H9 (cell line): ENCODE measurements around the gene MAN2C1. TPM values are rescaled to one million over a fixed set of nuclear protein-coding genes. Genes with fewer than 3 reads are reported as not detected.
"Not testable (repeated sequence)": the region's sequence is repeated elsewhere in the genome, so short reads cannot be mapped to it uniquely, and the experiment has no call there.

Experiments
- DNase-seq: peaks from one replicate; pipeline ENCODE4 v3.0.0-alpha.2; 2017
- H2AFZ ChIP-seq: one replicate; pipeline ENCODE4 v1.6.1; 2013; ENCODE audit warnings: mild to moderate bottlenecking, low read length, control low read depth, moderate library complexity
- H2AK5ac ChIP-seq: 2 replicates; pipeline ENCODE4 v1.6.1; 2013; ENCODE audit warnings: low read length, control low read depth, mixed read lengths; ENCODE audit not compliant: insufficient read length
- H2BK120ac ChIP-seq: one replicate; pipeline ENCODE4 v1.6.1; 2013; ENCODE audit warnings: low read depth, mild to moderate bottlenecking, low read length, control low read depth, inconsistent platforms; ENCODE audit not compliant: poor library complexity, severe bottlenecking
- H2BK12ac ChIP-seq: 2 replicates; pipeline ENCODE4 v1.6.1; 2013; ENCODE audit warnings: low read length, control low read depth, mixed read lengths, low read depth; ENCODE audit not compliant: insufficient read length
- H2BK15ac ChIP-seq: 2 replicates; pipeline ENCODE4 v1.6.1; 2013; ENCODE audit warnings: low read depth, low read length, control low read depth
- H2BK20ac ChIP-seq: one replicate; pipeline ENCODE4 v1.6.1; 2013; ENCODE audit warnings: low read depth, mild to moderate bottlenecking, low read length, control low read depth, inconsistent platforms; ENCODE audit not compliant: poor library complexity, severe bottlenecking
- H2BK5ac ChIP-seq: 2 replicates; pipeline ENCODE4 v1.6.1; 2013; ENCODE audit warnings: low read length, control low read depth, mixed read lengths; ENCODE audit not compliant: insufficient read length
- H3K14ac ChIP-seq: 2 replicates; pipeline ENCODE4 v1.6.1; 2013; ENCODE audit warnings: low read length, control low read depth; ENCODE audit not compliant: insufficient read depth
- H3K18ac ChIP-seq: 2 replicates; pipeline ENCODE4 v1.6.1; 2013; ENCODE audit warnings: low read depth, mild to moderate bottlenecking, mixed read lengths, low read length, control low read depth; ENCODE audit not compliant: insufficient read length
- H3K23ac ChIP-seq: 2 replicates; pipeline ENCODE4 v1.6.1; 2013; ENCODE audit warnings: low read length, control low read depth, mixed read lengths, low read depth; ENCODE audit not compliant: insufficient read length
- H3K23me2 ChIP-seq: 2 replicates; pipeline ENCODE4 v1.6.1; 2013; ENCODE audit warnings: low read depth, mild to moderate bottlenecking, mixed read lengths, low read length, control low read depth; ENCODE audit not compliant: insufficient read length, poor library complexity, severe bottlenecking
- H3K27ac ChIP-seq: 2 replicates; pipeline ENCODE4 v1.5.1; 2013; ENCODE audit warnings: low read length, control low read depth, mixed read lengths, low read depth; ENCODE audit not compliant: insufficient read length
- H3K27me3 ChIP-seq: 2 replicates; pipeline ENCODE4 v1.6.1; 2013; ENCODE audit warnings: low read length, control low read depth, inconsistent platforms; ENCODE audit not compliant: insufficient read depth
- H3K4ac ChIP-seq: 2 replicates; pipeline ENCODE4 v1.6.1; 2013; ENCODE audit warnings: low read depth, mild to moderate bottlenecking, control low read depth, inconsistent platforms, low read length, moderate library complexity
- H3K4me1 ChIP-seq: 2 replicates; pipeline ENCODE4 v1.6.1; 2013; ENCODE audit warnings: low read length, control low read depth, inconsistent platforms; ENCODE audit not compliant: insufficient read depth
- H3K4me2 ChIP-seq: 2 replicates; pipeline ENCODE4 v1.6.1; 2013; ENCODE audit warnings: low read length, control low read depth, mixed read lengths; ENCODE audit not compliant: insufficient read length, insufficient read depth
- H3K56ac ChIP-seq: 2 replicates; pipeline ENCODE4 v1.6.1; 2013; ENCODE audit warnings: low read depth, mild to moderate bottlenecking, mixed read lengths, low read length, control low read depth; ENCODE audit not compliant: insufficient read length
- H3K79me1 ChIP-seq: 2 replicates; pipeline ENCODE4 v1.6.1; 2013; ENCODE audit warnings: low read depth, mild to moderate bottlenecking, moderate library complexity, low read length, control low read depth, inconsistent platforms; ENCODE audit not compliant: insufficient read depth, poor library complexity, severe bottlenecking
- H3K79me2 ChIP-seq: 2 replicates; pipeline ENCODE4 v1.6.1; 2013; ENCODE audit warnings: low read length, control low read depth, inconsistent platforms; ENCODE audit not compliant: insufficient read depth
- H3K9ac ChIP-seq: 2 replicates; pipeline ENCODE4 v1.6.1; 2013; ENCODE audit warnings: low read length, control low read depth, mixed read lengths; ENCODE audit not compliant: insufficient read length; ENCODE audit errors: extremely low read depth
- H3K9me3 ChIP-seq: one replicate; pipeline ENCODE4 v1.6.1; 2013; ENCODE audit warnings: low read depth, low read length, inconsistent platforms; ENCODE audit not compliant: control insufficient read depth
- H3T11ph ChIP-seq: one replicate; pipeline ENCODE4 v1.6.1; 2013; ENCODE audit warnings: mild to moderate bottlenecking, low read length, control low read depth, inconsistent platforms
- H4K20me1 ChIP-seq: one replicate; pipeline ENCODE4 v1.6.1; 2013; ENCODE audit not compliant: control insufficient read depth, insufficient read length, insufficient read depth
- H4K5ac ChIP-seq: 2 replicates; pipeline ENCODE4 v1.6.1; 2013; ENCODE audit warnings: low read depth, mild to moderate bottlenecking, mixed read lengths, low read length, control low read depth; ENCODE audit not compliant: insufficient read length
- H4K8ac ChIP-seq: replicated peaks from 2 replicates; pipeline ENCODE4 v1.6.1; 2013; ENCODE audit warnings: low read length, control low read depth, mixed read lengths, low read depth; ENCODE audit not compliant: insufficient read length
- H4K91ac ChIP-seq: 2 replicates; pipeline ENCODE4 v1.6.1; 2013; ENCODE audit warnings: low read depth, mild to moderate bottlenecking, moderate library complexity, mixed read lengths, low read length, control low read depth; ENCODE audit not compliant: insufficient read length
- H3K27ac Mint-ChIP-seq, 3 experiments: 2 replicates in 2 of 3; 3 replicates in 1 of 3; pipeline ENCODE4 v1.8.0; 2020 to 2021; ENCODE audit warnings: mixed read lengths in 3 of 3, mild to moderate bottlenecking in 1 of 3, moderate library complexity in 1 of 3
- H3K27me3 Mint-ChIP-seq: 2 replicates; pipeline ENCODE4 v1.8.0; 2021; ENCODE audit warnings: low read depth, mild to moderate bottlenecking, moderate library complexity, mixed read lengths
- H3K36me3 Mint-ChIP-seq, 3 experiments: 2 replicates in 2 of 3; 3 replicates in 1 of 3; pipeline ENCODE4 v1.8.0; 2020 to 2021; ENCODE audit warnings: low read depth in 3 of 3, mixed read lengths in 3 of 3; ENCODE audit not compliant: insufficient read depth in 1 of 3
- H3K4me1 Mint-ChIP-seq, 2 experiments: 2 replicates each; pipeline ENCODE4 v1.8.0; 2020; ENCODE audit warnings: mixed read lengths in 2 of 2
- H3K4me3 Mint-ChIP-seq, 2 experiments: 2 replicates in 1 of 2; 3 replicates in 1 of 2; pipeline ENCODE4 v1.8.0; 2020 to 2021; ENCODE audit warnings: mild to moderate bottlenecking in 2 of 2, mixed read lengths in 2 of 2, moderate library complexity in 1 of 2
- H3K9me3 Mint-ChIP-seq, 2 experiments: 2 replicates in 1 of 2; 3 replicates in 1 of 2; pipeline ENCODE4 v1.8.0; 2020; ENCODE audit warnings: mild to moderate bottlenecking in 2 of 2, mixed read lengths in 2 of 2, moderate library complexity in 1 of 2
- WGBS: extraction: QIAGEN DNeasy Blood & Tissue Kit; methylation state at CpG from one replicate; pipeline ENCODE4 v1.1.7; 2013; ENCODE audit warnings: missing lambda C conversion rate, low lambda C conversion rate, mixed read lengths; ENCODE audit not compliant: insufficient read length; ENCODE audit errors: extremely low coverage; 5-methylcytosine and 5-hydroxymethylcytosine counted together
- total RNA-seq: library from RNA; stranded (reverse); gene quantifications from 2 replicates; pipeline ENCODE4 v1.2.1, GENCODE V29; 2021
- TF ChIP-seq, protein P1 (sequence below): fragments of 200-600 bp; sonication (generic); conservative IDR thresholded peaks from 3 replicates; pipeline ENCODE4 v1.8.0; 2021; ENCODE audit warnings: antibody characterized with exemption, mild to moderate bottlenecking

Gene MAN2C1
- total RNA-seq, 1 experiment from 2014 or later = 112 TPM

DNA sequence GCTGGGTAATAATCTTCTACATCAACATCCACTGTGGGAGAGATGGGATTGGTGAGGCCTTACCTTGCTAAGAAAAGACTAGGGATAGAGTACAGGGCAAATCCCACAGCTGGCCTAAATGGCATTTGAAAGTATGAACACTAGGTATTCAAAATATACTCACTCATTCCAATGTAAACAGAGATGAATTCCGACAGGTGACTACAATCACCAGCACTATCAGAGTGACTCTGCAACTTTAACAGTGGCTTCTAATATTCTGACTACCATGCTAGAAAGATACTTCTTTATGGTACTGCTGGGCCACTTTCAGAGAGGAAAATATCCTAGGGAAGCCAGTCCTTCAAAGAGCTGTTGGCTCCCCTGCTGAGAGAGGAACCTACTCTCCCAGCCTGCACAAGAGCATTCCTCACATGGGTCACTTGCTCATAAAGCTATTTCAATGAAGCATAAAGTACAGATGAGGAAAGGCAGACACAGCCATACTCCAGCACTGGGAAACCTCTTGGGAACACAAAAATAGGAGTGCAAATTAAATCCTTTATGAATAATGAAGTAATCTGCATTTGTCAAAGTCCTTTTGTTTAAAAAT lies 21.5 kb upstream of the MAN2C1 start:
- no peak overlapping the region for H2BK12ac ChIP-seq
- no peaks in the 10 kb centered on the region for H3K4me1 ChIP-seq
- no peak overlapping the region for H2AFZ ChIP-seq
- H3K79me2 ChIP-seq = no peaks in the 10 kb centered on the region
- Mint-ChIP-seq H3K4me3 (no peak overlapping the region), H3K27me3 (no peaks in the 10 kb centered on the region), H3K36me3 (peaks cover 37 to 92% (median 88%) of the 10 kb centered on the region in 3 experiments; a peak in 6 of 7 replicates), H3K4me1 (no peaks in the 10 kb centered on the region), H3K27ac (no peak overlapping the region; a peak in 1 of 7 replicates), H3K9me3 (no peaks in the 10 kb centered on the region)
- TF ChIP-seq, protein P1, sequence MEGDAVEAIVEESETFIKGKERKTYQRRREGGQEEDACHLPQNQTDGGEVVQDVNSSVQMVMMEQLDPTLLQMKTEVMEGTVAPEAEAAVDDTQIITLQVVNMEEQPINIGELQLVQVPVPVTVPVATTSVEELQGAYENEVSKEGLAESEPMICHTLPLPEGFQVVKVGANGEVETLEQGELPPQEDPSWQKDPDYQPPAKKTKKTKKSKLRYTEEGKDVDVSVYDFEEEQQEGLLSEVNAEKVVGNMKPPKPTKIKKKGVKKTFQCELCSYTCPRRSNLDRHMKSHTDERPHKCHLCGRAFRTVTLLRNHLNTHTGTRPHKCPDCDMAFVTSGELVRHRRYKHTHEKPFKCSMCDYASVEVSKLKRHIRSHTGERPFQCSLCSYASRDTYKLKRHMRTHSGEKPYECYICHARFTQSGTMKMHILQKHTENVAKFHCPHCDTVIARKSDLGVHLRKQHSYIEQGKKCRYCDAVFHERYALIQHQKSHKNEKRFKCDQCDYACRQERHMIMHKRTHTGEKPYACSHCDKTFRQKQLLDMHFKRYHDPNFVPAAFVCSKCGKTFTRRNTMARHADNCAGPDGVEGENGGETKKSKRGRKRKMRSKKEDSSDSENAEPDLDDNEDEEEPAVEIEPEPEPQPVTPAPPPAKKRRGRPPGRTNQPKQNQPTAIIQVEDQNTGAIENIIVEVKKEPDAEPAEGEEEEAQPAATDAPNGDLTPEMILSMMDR = no peak
- H3K27me3 ChIP-seq = no peaks in the 10 kb centered on the region
- no peak overlapping the region for H3K56ac ChIP-seq
- DNase-seq = no peak
- H2BK5ac ChIP-seq = no peak overlapping the region
- no peaks in the 10 kb centered on the region for H4K20me1 ChIP-seq
- H4K8ac ChIP-seq = no peak overlapping the region
- H3K9ac ChIP-seq = no peak overlapping the region
- no peaks in the 10 kb centered on the region for H3K79me1 ChIP-seq
- H4K91ac ChIP-seq = no peak overlapping the region
- H3K23ac ChIP-seq = no peak overlapping the region
- no peak overlapping the region for H2AK5ac ChIP-seq
- no peaks in the 10 kb centered on the region for H3K9me3 ChIP-seq
- no peak overlapping the region for H2BK20ac ChIP-seq
- no peak overlapping the region for H2BK120ac ChIP-seq
- no peak overlapping the region for H4K5ac ChIP-seq
- H3K27ac ChIP-seq = no peak overlapping the region
- no peak overlapping the region for H3K4ac ChIP-seq
- H3T11ph ChIP-seq = no peak overlapping the region
- H2BK15ac ChIP-seq = no peak overlapping the region
- WGBS = no CpG with 5 or more reads among the region's 1 CpG
- no peak overlapping the region for H3K14ac ChIP-seq
- no peak overlapping the region for H3K4me2 ChIP-seq
- H3K23me2 ChIP-seq = no peaks in the 10 kb centered on the region
- H3K18ac ChIP-seq = no peak overlapping the region

DNA sequence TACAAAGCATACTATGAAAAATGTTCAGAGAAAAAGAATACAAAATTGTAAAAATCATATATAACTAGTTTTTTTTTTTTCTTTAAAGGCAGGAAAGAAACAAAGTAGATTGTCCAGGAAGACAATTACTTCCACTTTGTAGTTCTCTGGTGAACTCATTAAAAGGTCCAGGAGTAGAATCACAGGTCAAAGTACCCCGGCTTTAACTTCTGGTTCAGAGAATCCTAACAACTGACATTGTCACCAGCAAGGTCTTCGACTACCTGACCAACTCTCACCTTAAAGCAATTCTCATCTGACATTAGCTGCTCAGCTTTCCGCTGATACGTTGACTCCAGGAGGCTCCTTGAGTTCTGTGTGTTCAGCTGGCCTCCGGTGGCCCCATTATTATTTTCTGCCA lies 15.6 kb upstream of the MAN2C1 start:
- H3K23me2 ChIP-seq = not testable (repeated sequence)

More for the DNA sequence above, 15.6 kb upstream of the MAN2C1 start:
- H2BK20ac ChIP-seq, H2AK5ac ChIP-seq, H3K4me3 Mint-ChIP-seq, H3K4me1 Mint-ChIP-seq, H3K9ac ChIP-seq, H4K20me1 ChIP-seq, H2BK12ac ChIP-seq, H3K27ac ChIP-seq, H3K9me3 Mint-ChIP-seq, H3K27me3 Mint-ChIP-seq, H2BK5ac ChIP-seq, H3K23ac ChIP-seq, H2AFZ ChIP-seq, H3K56ac ChIP-seq, H3K4me1 ChIP-seq, H3K18ac ChIP-seq, H4K91ac ChIP-seq, H4K8ac ChIP-seq, H3K27me3 ChIP-seq, DNase-seq, H4K5ac ChIP-seq, H3K79me2 ChIP-seq, H3K14ac ChIP-seq, H2BK15ac ChIP-seq, H3K4ac ChIP-seq, H2BK120ac ChIP-seq, H3K4me2 ChIP-seq, H3T11ph ChIP-seq, H3K9me3 ChIP-seq, H3K79me1 ChIP-seq: not testable (repeated sequence)
- Mint-ChIP-seq H3K27ac (0 out of 7 replicates have a peak overlapping the region, but pooled peaks of 1 of the 3 experiments have one; percentile 20), H3K36me3 (peaks cover 41 to 91% (median 87%) of the 10 kb centered on the region in 3 experiments; a peak in 6 of 7 replicates)
- no CpG with 5 or more reads among the region's 5 CpGs for WGBS
